Peyer's patch (tissue), 4 donors: ENCODE measurements around the gene LDLRAD3.

Experiments
- POLR2A ChIP-seq, 2 donors: fragments of 450-650 bp; IDR thresholded peaks; one replicate each; pipeline ENCODE4 v1.5.1; 2017; ENCODE audit warnings: antibody characterized with exemption in 2 of 2, mild to moderate bottlenecking in 2 of 2, moderate library complexity in 2 of 2
- TF ChIP-seq, protein P1 (sequence below), 6 experiments: fragments of 450-650 bp in 4 of 6; fragments of 200-600 bp in 2 of 6; sonication (generic) in 1 of 6; IDR thresholded peaks; one replicate each; pipeline ENCODE4 v1.5.1; 2017 to 2019; ENCODE audit warnings: antibody characterized with exemption in 6 of 6, mild to moderate bottlenecking in 3 of 6, moderate library complexity in 1 of 6

DNA sequence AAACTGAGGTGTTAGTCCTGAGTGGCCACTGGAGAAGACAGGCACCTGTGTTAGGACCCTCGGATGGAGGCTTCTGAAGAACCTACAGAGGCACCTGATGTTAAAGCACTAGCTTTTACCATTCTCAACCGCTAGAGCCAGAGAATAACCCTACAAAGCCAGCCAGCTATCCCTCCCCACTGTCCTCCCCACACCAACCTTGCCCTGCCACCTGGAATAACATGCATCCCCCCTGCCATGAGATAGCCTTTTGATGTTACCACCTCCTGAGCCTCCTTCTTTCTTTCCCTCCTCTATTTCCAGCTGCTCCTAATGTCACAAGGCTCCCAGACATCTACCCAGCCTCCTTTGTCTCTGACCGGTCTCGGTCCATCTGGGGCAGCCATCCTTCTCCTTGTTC lies 317.2 kb downstream of the LDLRAD3 start:
- TF ChIP-seq POLR2A (IDR thresholded peaks at IDR 0.05): no peak
- TF ChIP-seq, protein P1, sequence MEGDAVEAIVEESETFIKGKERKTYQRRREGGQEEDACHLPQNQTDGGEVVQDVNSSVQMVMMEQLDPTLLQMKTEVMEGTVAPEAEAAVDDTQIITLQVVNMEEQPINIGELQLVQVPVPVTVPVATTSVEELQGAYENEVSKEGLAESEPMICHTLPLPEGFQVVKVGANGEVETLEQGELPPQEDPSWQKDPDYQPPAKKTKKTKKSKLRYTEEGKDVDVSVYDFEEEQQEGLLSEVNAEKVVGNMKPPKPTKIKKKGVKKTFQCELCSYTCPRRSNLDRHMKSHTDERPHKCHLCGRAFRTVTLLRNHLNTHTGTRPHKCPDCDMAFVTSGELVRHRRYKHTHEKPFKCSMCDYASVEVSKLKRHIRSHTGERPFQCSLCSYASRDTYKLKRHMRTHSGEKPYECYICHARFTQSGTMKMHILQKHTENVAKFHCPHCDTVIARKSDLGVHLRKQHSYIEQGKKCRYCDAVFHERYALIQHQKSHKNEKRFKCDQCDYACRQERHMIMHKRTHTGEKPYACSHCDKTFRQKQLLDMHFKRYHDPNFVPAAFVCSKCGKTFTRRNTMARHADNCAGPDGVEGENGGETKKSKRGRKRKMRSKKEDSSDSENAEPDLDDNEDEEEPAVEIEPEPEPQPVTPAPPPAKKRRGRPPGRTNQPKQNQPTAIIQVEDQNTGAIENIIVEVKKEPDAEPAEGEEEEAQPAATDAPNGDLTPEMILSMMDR (IDR thresholded peaks at IDR 0.05): no peak
